SU-DHL-6 (cell line): ENCODE measurements around the gene PRKAR2B.

Experiments used
- H2AFZ ChIP-seq: fragments of 200-600 bp; sonication (generic); 2 replicates; pipeline ENCODE4 v1.6.1; 2014; ENCODE audit warnings: low read depth, mild to moderate bottlenecking, moderate library complexity, mixed read lengths, antibody characterized with exemption, low read length; ENCODE audit not compliant: severe bottlenecking
- H3F3A ChIP-seq: fragments of 200-600 bp; shearing (Covaris generic); 2 replicates; pipeline ENCODE4 v1.6.0; 2016; ENCODE audit warnings: antibody characterized with exemption, mild to moderate bottlenecking; ENCODE audit not compliant: insufficient read depth
- H3K27ac ChIP-seq: fragments of 200-600 bp; sonication (generic); 2 replicates; pipeline ENCODE4 v1.5.1; 2016; ENCODE audit warnings: low read depth, mild to moderate bottlenecking, low read length, moderate library complexity, mixed read lengths
- H3K27me3 ChIP-seq: fragments of 200-600 bp; sonication (generic), shearing (Covaris generic); 2 replicates; pipeline ENCODE4 v1.6.0; 2014; ENCODE audit warnings: mild to moderate bottlenecking, low read length
- H3K36me3 ChIP-seq: fragments of 200-600 bp; sonication (generic); 2 replicates; pipeline ENCODE4 v1.6.1; 2014; ENCODE audit warnings: mild to moderate bottlenecking, low read length, mixed read lengths
- H3K4me2 ChIP-seq: fragments of 300-600, 200-600 bp; shearing (Covaris generic), sonication (generic); 2 replicates; pipeline ENCODE4 v1.6.0; 2014; ENCODE audit warnings: low read length, low read depth, mild to moderate bottlenecking; ENCODE audit not compliant: poor library complexity, severe bottlenecking
- H3K4me3 ChIP-seq: fragments of 200-600 bp; sonication (generic); 2 replicates; pipeline ENCODE4 v1.5.1; 2014; ENCODE audit warnings: antibody characterized with exemption, low read length, mild to moderate bottlenecking, mixed read lengths; ENCODE audit not compliant: insufficient read depth, poor library complexity, severe bottlenecking
- H3K79me2 ChIP-seq: fragments of 200-600 bp; sonication (generic); 2 replicates; pipeline ENCODE4 v1.6.1; 2014; ENCODE audit warnings: mild to moderate bottlenecking, low read length, moderate library complexity; ENCODE audit not compliant: insufficient read depth
- H3K9ac ChIP-seq: fragments of 200-600 bp; sonication (generic); 2 replicates; pipeline ENCODE4 v1.7.0; 2014; ENCODE audit warnings: mild to moderate bottlenecking, low read length
- H3K9me2 ChIP-seq: fragments of 200-600 bp; sonication (generic); replicated peaks from 2 replicates; pipeline ENCODE4 v1.6.1; 2014; ENCODE audit warnings: low read length; ENCODE audit not compliant: insufficient read depth
- H3K9me3 ChIP-seq: fragments of 200-600 bp; sonication (generic); 2 replicates; pipeline ENCODE4 v1.6.1; 2014; ENCODE audit warnings: low read length, mixed read lengths; ENCODE audit not compliant: insufficient read depth
- H4K20me1 ChIP-seq: fragments of 200-600 bp; sonication (generic); 2 replicates; pipeline ENCODE4 v1.6.1; 2014; ENCODE audit warnings: low read depth, mild to moderate bottlenecking, antibody characterized with exemption, low read length, moderate library complexity, mixed read lengths
- EZH2phosphoT487 ChIP-seq: fragments of 200-600 bp; sonication (generic), shearing (Covaris generic); conservative IDR thresholded peaks from 2 replicates; pipeline ENCODE4 v1.6.1; 2018; ENCODE audit warnings: mild to moderate bottlenecking, antibody characterized with exemption, low read length, moderate library complexity, mixed read lengths
- TF ChIP-seq, protein P1 (sequence below): fragments of 200-600 bp; sonication (generic); IDR thresholded peaks from one replicate; pipeline ENCODE4 v1.5.1; 2017; ENCODE audit warnings: antibody characterized with exemption, mild to moderate bottlenecking, low read length, moderate library complexity; ENCODE audit not compliant: insufficient read depth, poor library complexity, severe bottlenecking

The PRKAR2B gene

DNA sequence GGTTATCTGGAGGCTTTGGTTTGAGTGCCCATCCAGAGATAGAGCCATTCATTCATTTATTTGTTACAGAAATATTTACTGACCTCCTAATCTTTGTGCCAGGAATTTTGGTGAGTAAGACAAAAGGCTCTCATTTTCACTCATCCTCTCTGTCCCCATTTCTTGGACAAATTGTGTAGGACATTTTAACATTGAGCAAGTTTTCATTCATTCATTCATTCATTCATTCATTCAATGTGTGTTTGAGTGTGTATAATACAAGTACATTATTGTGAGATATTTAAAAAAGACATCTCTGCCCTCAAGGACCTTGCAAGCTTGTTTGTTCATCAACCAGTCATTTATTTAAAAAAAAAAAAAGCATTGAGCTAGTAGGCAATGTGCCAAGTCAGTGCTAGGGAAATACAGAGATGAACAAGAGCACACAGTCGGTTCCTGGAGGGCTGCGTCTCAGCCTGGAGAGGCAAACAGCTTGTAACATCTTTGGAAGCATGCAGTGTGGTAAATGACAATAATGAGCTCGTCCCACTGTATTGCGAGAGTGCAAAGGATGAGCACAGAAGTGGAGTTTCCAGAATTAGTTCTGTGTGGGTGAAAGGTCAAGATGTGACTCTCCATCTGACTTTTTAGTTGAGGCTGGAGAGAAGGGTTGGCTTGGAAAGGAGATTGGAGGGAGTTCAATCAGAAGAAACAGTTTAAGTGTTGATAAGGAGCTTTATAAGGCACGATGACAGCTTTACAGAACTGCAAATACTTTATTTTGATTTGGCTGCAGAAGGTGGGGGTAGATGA is 73.8 kb downstream of the PRKAR2B start:
- TF ChIP-seq, protein P1, sequence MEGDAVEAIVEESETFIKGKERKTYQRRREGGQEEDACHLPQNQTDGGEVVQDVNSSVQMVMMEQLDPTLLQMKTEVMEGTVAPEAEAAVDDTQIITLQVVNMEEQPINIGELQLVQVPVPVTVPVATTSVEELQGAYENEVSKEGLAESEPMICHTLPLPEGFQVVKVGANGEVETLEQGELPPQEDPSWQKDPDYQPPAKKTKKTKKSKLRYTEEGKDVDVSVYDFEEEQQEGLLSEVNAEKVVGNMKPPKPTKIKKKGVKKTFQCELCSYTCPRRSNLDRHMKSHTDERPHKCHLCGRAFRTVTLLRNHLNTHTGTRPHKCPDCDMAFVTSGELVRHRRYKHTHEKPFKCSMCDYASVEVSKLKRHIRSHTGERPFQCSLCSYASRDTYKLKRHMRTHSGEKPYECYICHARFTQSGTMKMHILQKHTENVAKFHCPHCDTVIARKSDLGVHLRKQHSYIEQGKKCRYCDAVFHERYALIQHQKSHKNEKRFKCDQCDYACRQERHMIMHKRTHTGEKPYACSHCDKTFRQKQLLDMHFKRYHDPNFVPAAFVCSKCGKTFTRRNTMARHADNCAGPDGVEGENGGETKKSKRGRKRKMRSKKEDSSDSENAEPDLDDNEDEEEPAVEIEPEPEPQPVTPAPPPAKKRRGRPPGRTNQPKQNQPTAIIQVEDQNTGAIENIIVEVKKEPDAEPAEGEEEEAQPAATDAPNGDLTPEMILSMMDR, result no peak
- TF ChIP-seq EZH2phosphoT487, result no peak
- Histone ChIP-seq H2AFZ (no peak overlapping the region), H3K9ac (no peak overlapping the region), H3K9me2 (no peaks in the 10 kb centered on the region), H3K79me2 (no peaks in the 10 kb centered on the region), H3K4me3 (no peak overlapping the region), H3K4me2 (no peak overlapping the region), H3F3A (no peaks in the 10 kb centered on the region), H3K36me3 (no peaks in the 10 kb centered on the region), H3K27me3 (no peaks in the 10 kb centered on the region), H4K20me1 (no peaks in the 10 kb centered on the region), H3K27ac (no peak overlapping the region), H3K9me3 (no peaks in the 10 kb centered on the region)

DNA sequence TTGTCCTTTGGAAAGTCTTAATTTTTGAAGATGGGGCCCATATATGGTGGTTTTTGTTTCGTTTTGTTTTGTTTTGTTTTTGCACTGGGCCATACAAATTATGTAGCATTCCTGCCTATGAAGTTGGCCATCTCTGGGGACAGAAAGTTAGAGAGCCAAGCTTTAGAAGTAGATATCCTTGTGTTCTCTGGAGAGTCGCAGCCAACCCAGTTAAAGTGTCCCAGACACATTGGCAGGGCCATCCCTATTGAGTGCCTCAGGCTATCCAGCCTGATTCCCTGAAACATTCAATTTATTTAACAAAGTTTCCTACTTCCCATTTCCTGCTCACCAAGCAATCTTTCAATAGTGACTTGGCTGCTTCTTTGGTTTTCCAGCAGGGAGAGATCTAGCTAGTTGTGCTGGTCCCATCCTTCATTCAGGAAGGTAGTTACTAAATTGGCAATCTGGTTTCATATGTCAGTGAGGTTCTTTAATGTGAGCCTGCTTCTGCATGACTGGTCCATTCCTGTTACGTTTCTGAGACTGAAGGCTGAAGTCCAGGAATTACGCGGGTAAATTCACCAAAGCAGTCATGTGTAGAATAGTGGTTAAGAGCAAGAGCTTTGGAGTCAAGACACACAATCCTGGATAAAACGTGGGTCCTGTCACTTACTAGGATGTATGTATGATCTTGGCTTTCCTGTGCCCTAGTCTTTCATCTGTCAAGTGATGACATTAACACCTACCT is 75.0 kb downstream of the PRKAR2B start:
- TF ChIP-seq, protein P1, result no peak
- no peak for TF ChIP-seq EZH2phosphoT487
- Histone ChIP-seq H4K20me1 (no peaks in the 10 kb centered on the region), H3K27me3 (no peaks in the 10 kb centered on the region), H3K4me2 (no peak overlapping the region), H3K9ac (no peak overlapping the region), H3K9me3 (no peaks in the 10 kb centered on the region), H3K9me2 (no peaks in the 10 kb centered on the region), H3K36me3 (no peaks in the 10 kb centered on the region), H3K4me3 (no peak overlapping the region), H3F3A (no peaks in the 10 kb centered on the region), H2AFZ (no peak overlapping the region), H3K79me2 (no peaks in the 10 kb centered on the region), H3K27ac (no peak overlapping the region)

DNA sequence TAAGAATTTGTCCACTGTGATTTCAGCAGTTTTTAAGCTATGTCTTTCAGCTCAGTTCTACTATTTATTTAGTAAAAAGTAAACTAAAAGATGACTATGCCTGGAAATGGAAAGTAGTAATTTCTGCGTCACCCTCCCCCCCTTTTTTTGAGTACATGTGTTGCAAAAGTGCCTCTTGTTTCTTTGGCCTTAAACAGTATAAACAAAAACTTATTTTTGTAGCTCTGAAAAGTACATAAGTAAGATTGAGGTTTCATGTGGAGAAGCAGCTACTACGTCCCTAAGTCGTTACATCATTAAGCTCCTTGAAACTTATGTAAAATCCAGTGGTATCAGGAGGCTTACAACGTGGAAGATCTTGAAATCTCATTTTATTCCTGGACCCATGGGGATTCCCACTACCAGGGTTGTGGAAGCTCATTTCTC is 78.0 kb downstream of the PRKAR2B start:
- H3K9me3 ChIP-seq, result no peaks in the 10 kb centered on the region
- H3K9me2 ChIP-seq, result no peaks in the 10 kb centered on the region
- no peak overlapping the region for H3K4me2 ChIP-seq
- H3K9ac ChIP-seq, result no peak overlapping the region
- no peak overlapping the region for H3K27ac ChIP-seq
- no peak overlapping the region for H2AFZ ChIP-seq
- no peaks in the 10 kb centered on the region for H3K27me3 ChIP-seq
- no peak for TF ChIP-seq EZH2phosphoT487
- TF ChIP-seq, protein P1, result no peak
- no peaks in the 10 kb centered on the region for H3K79me2 ChIP-seq
- H4K20me1 ChIP-seq, result no peaks in the 10 kb centered on the region
- no peaks in the 10 kb centered on the region for H3F3A ChIP-seq
- no peaks in the 10 kb centered on the region for H3K36me3 ChIP-seq
- H3K4me3 ChIP-seq, result no peak overlapping the region
